Esophagus mucosa (tissue), 1 donor: ENCODE data around the gene MRPS14. TPM values are rescaled to one million over a fixed set of nuclear protein-coding genes. Genes with fewer than 3 reads are reported as not detected.
A peak's percentile ranks its signal among the peaks of the same experiment; 100 is the strongest.

Experiments
- ATAC-seq: fragments of 200-7000 bp; cut with Tn5 transposase; one replicate; pipeline ENCODE4 v1.9.1; 2020
- total RNA-seq: library from RNA; stranded (reverse); gene quantifications from one replicate; pipeline ENCODE4 v1.2.4, GENCODE V29; 2023
- donor health status: DM: yes; HTN: yes; CAD: no.

MRPS14 gene
- total RNA-seq, 1 donor from 2014 or later, result 22.5 TPM

DNA sequence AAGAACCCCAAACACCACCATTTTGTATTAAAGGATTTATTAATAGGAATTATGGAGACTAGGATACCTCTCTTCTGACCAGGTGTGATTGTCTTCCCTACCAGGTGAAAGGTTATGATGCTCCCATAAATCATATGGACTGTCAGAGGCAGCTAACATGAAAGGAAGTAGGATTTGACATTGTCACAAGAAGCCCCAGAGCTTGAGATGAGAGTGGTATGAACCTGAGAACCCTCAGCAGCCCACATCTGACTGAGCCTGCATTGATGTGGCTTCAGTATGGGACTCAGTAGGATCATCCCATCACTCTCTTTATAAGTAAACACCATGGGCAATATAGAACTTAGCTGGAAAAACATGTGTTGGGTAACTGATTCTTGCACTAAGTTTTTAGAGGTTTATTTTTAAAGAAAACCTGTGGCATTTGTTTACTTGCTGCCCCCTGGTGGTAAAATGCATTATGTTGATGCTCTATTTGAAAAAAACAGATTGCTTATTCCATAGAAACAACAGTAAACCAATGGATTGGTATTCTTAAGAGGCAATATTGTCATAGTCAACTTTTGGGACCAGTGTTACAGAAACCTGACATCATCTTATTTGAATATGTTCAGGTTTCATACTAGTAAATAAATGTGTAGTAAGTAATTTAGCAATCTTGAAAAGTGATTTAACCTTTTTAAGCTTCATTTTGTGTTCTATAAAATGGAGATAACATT lies 40.1 kb downstream of the MRPS14 start:
- ATAC-seq, result no peak

DNA sequence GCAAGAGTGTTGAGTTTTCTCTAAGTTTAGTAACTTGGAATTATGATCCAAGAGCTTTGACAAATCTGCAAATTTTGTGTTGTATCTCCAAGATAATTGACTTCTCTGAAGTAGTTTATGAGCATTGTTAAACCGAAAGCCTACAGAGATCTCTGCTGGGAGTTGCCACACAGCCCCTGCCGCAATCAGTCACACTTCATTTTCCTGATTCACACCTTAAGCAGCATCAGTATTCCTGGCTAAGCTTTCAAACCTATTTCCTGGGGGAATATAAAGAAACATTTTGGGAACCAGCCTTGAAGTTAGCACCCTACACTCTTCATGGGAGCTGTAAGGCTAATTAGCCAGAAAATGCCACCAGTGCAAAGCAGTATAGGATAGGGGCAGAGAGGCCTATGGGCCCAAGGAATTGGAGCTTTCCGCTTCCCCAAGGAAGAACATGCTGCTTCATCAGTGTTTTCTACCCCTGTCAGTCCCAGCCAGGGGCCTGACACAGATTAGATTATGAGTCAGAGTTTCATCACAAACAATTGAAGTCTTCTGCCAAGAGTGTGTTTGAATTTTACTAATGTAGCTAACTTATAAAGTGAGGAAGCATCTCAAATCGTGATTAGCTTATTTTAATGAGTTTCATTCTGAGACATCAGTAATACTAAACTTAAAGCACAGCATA lies 46.7 kb downstream of the MRPS14 start:
- ATAC-seq, result peak; percentile 51

DNA sequence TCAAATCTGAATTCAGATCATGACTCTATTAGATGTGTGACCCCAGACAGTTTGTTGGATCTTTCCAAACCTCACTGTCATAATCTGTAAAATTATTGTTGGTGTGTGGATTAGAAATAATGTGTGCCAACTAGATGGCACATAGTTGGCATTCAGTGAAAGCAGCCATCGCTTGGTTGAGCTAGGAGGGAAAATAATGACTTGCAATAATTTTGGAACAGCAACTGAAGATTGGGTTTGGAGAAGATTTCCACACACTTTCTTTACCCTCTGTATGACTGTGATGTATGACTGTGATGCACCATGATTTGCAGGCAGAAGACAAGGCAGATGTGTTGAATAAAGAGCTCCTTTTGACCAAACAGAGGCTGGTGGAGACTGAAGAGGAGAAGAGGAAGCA lies 47.5 kb downstream of the MRPS14 start:
- ATAC-seq, result no peak

DNA sequence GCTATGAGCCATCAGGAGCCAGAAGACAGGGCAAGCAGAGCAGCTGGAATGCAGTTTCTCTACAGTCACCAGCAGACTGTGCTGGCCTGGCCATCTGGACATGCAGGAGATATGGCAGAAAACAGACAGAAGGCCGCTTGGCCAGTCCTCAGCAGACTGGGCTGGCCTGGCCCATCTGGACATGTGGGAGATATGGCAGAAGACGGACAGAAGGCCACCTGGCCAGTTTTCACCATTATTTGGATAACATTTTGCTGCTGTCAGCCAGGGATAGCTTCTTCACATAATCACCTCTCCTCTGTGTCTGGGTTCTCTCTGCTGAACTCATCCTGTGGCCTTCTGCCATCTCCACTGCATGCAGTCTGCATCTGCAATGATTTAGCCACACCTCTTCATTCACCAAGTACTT lies 48.5 kb downstream of the MRPS14 start:
- ATAC-seq, result no peak

DNA sequence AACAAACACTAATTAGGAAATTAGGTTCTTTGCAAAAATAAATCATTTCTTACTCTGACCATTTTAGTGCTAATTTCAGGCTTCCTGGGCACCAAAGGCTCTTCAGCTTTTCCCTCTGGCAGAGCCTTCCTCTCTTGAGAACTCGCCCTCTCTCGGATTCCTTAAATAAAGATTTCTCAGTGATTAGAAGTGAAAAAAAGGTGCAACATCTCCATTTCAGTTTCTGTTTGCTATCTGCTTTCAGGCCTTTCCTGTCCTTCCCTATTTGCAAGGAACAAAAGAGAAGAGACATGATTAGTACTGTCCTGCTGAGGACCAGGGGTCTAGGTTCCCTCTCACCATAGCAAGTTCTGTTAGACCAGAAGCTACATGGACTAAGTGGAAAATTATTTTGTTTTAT lies 51.3 kb downstream of the MRPS14 start:
- no peak for ATAC-seq

DNA sequence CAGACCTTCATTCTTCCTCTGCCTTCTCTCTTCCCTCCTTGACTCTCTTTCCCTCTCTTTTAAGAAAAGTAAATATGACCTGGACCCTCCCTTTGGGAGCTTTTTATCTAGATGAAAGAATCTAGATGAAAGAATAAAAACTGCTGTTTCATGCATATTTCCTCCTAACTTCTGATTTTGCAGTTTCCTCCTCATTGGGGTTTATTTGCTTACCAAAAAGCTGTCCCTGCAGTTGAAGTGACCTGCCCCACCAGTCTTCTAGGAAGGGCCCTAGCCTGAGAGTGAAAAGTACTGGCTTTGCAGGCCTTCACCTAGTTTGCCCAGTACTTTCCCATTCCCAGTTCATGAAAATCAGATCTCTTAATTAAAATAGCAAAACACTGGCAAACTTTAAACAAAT lies 51.8 kb downstream of the MRPS14 start:
- ATAC-seq, result no peak

DNA sequence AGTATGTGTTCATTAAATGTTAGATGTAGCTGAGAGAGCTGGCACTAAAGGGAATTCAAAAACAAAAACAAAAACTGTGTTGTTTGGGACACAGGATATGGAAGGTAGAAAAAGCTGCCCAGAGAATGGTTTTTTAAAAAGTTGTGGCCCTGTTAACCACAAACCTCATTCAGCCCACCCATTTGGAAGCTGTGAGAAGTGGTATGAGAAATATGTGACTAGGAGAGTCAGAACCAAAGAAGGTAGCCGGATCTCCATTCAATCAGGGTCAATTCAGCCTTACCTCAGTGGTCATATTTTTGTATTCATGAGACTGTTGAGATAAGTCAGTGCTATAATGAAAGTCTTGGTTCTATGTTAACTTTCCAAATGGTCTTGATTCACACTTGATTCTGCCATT lies 53.2 kb downstream of the MRPS14 start:
- ATAC-seq, result no peak

DNA sequence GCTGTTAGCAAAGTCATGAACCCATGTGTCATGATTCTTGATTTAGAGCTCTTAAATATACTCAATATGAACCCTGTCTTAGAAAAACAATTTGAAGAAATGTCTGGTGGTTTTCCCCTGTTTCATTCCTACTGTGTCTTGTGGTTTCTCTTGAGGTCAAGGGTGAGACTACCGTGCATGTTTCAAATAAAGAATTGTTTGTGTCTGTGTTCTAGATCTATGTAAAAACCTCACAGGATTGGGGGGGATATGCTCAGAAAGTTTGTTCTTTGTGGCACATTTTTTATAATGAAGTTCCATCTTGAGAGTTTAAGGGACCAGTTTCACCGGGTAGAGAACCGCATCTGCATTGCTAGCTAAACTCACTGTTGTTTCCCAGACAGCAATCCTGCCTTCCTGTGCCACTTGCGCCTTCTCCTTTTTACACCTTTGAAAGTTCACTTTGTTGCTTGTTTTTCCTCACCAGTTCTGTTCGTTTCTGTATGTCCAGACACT lies 54.4 kb downstream of the MRPS14 start:
- ATAC-seq, result no peak

DNA sequence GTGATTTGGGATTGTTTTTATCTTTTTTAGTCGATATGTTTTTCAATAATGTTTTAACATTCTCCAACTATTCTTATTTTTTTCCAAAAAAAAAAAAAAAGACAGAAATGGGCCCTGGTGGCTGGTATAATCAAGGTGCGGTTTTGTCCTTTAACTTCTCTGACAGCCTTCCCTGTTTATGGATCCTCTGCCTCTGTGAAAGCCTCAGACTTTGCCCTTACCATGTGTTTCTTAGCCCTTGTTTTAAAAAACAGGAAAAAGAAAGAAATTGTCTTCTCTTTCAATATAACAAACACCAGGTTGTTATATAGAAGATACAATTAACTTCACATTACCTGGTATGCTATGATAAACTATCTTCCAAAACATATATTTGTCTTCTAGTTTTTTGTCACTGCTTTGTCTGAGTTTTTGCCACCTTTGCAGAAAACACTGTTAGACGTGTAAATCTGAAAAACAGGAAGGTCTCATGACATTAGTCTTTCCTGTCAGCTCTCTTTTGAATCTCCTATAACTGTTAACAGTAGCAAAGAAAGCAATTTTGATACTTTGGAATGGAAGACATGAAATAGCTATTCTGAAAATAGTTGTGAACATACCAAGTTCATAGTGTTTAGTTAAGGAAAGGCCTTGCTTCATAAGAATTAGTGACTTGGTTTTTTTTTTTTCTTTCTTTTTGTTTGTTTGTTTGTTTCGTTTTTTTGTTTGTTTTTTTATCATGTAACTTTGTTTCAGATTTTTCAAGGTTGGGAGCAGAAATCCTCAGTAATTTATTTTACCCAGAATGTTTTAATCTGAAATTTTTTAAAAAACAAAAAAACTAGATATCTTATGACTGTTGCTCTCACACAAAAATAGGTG lies 55.1 kb downstream of the MRPS14 start:
- ATAC-seq, result no peak

DNA sequence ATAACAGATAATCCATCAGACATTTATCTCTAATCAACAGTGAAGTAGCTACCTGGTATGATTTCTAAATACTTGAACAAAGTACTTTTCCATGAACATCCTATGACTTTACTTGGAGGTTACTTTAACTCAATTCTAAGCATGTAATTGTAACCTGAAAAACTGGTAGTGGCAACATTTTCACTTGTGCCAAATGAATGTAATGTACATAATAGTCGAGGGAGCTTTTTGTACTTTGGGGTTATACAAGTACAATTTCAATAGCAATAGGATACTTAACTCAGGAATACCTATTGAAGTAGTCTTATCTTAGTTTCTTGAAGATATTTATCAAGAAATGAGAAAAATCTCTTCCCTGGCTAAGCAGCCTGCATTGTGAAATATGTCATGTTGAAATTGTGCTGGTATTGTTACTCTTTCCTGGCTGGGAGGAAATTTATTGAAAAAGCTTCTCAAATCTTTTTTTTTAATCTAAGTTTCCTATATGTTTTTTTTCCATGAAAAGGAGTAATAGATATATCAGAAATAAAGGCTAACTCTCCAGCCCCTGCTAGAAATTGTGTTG lies 57.1 kb downstream of the MRPS14 start:
- peak; percentile 64 for ATAC-seq

DNA sequence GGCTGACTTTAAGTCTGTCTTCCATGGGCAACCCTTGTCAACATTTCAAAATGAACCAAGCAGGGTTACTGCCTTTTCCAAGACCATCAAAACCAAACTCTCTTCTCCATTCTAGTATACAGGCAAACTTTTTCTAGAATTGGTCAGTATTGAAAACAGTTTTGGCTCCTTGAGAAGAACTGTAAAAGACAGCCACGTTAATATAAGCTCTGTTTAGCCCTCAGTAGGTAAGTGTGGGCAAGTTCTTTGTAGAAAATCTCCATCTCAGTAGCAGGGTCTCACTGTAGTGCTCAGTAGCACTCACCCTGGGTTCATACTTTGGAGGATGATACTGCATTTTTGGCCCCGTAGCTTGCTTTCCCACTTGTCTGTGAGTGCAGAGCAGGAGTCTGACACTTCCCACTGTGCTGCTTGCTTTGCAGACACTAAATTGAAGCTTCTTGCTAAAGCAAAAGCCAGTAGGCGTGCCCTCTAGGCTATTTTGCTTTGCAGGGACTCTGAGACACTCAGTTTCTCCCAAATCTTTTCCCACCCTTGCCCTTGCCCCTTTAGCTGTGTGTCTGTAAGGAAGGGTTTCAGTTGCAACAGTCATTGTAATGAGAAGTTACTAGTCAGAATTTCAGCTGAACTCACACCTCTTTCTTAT lies 57.7 kb downstream of the MRPS14 start:
- peak; percentile 15 for ATAC-seq

DNA sequence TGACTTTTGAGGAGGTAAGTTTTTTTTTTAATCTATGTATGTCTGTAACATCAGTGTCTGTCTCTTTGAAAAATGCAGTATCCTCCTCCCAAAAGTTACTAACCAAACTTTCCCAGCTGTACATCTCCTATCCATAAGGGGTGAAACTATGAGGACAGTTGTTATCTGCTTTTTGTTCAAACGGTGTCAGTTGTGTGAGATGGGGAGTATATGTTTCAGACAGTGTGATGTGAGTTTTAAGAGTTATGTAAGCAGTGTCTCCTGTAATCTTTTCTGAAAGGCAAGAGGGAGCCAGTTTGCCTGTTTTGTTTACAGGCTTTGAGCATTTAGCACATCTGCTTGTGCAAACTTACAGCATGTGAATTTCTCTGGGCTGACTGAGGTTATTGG lies 58.3 kb downstream of the MRPS14 start:
- peak; percentile 4 for ATAC-seq

DNA sequence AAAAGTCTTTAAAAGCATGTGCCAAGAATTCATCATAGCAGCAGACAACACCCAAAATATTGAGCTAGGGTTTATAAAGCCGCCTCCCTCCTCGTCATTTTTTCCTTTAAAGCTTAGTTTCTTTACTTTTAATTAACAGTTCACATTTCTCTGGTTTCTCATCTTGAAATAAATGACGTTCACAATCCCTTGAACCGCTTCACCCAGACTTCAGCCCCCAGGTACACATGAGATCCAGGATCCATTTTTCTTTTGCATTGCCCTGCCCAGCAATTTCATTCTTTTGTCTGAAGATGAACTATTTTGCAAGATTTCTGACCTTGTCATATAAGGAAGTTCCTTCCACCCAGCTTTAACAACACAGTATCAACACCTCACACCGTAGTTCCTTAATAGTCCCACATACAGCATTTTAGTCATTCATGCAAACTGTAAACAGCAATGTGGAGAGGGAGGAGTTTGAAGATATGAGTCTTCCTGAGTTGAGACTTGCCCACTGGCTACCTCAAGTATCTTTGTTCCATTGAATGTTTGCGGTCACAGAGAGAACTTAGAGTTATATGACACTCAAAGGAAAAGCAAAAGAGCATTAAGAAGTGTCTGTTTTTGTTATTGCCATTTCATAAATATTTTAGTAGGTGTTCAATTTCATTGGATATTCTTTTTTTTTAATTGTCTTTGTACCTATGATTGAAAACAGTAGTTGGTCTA lies 58.8 kb downstream of the MRPS14 start:
- ATAC-seq, result peak; percentile 98

DNA sequence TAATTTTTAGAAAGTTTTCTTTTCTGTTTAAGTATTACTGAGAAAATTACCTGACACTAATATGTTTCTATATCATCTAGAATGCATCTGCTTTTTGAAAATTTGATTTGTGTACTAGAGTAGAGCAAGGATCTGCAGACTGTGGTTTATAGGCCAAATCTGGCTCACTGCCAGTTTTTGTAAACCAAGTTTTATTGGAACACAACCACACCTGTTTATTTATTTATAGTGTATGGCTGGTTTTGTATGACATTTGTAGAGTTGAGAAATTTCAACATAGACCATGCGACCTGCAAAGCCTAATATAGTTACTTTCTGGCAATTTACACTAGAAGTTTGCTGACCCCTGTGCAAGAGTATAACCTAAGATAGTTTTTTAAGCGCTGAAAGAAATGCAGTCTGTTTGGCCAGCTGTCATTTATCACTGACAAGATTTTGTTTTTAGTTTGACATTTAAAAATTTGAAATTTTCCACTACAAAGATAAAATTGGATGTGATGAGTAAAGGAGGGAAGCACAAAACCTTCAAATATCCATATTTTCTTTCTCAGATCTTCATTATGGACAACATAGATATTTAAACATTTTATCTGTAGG lies 59.6 kb downstream of the MRPS14 start:
- ATAC-seq, result no peak

Other genes with a start within 250 kb of the MRPS14 start
- gene CACYBP, start 23.5 kb downstream of the MRPS14 start, total RNA-seq, result 52.6 TPM
- gene TNN, start 44.4 kb upstream of the MRPS14 start, total RNA-seq, result not detected
- gene KIAA0040, start 169.4 kb upstream of the MRPS14 start, total RNA-seq, result 6.3 TPM